D721Med (cell line): ENCODE data around the gene SYP.

ENCODE experiments used
- DNase-seq: peaks from one replicate; pipeline ENCODE4 v3.0.0; 2011; ENCODE audit warnings: low spot score; ENCODE audit not compliant: insufficient read length
- FAIRE-seq: peaks from 2 replicates; lab custom pipeline; 2011; peaks lifted over from hg19 to GRCh38; lab: Jason Lieb, UNC
- TF ChIP-seq, protein P1 (sequence below): IDR thresholded peaks from 2 replicates; pipeline ENCODE4 v1.5.1; 2012; ENCODE audit warnings: mild to moderate bottlenecking, control low read depth; ENCODE audit not compliant: insufficient read depth; ENCODE audit errors: missing control alignments

The SYP gene

DNA sequence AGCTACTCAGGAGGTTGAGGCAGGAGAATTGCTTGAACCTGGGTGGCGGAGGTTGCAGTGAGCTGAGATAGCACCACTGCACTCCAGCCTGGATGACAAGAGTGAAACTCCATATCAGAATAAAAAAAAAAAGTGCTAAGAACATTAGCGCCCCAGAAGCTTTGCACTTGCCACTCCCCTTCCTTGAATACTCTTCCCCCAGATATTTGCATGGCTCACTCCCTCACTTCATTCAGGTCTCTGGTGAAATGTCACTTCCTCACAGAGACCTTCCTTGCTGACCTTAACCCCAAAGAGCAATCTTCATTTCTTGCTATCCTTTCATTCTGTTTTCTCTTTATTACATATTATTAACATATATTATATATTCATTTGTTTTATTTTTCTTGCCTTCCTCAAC, 21.9 kb upstream of the SYP start:
- TF ChIP-seq, protein P1, sequence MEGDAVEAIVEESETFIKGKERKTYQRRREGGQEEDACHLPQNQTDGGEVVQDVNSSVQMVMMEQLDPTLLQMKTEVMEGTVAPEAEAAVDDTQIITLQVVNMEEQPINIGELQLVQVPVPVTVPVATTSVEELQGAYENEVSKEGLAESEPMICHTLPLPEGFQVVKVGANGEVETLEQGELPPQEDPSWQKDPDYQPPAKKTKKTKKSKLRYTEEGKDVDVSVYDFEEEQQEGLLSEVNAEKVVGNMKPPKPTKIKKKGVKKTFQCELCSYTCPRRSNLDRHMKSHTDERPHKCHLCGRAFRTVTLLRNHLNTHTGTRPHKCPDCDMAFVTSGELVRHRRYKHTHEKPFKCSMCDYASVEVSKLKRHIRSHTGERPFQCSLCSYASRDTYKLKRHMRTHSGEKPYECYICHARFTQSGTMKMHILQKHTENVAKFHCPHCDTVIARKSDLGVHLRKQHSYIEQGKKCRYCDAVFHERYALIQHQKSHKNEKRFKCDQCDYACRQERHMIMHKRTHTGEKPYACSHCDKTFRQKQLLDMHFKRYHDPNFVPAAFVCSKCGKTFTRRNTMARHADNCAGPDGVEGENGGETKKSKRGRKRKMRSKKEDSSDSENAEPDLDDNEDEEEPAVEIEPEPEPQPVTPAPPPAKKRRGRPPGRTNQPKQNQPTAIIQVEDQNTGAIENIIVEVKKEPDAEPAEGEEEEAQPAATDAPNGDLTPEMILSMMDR = no peak
- FAIRE-seq (no peak), DNase-seq (no peak)

DNA sequence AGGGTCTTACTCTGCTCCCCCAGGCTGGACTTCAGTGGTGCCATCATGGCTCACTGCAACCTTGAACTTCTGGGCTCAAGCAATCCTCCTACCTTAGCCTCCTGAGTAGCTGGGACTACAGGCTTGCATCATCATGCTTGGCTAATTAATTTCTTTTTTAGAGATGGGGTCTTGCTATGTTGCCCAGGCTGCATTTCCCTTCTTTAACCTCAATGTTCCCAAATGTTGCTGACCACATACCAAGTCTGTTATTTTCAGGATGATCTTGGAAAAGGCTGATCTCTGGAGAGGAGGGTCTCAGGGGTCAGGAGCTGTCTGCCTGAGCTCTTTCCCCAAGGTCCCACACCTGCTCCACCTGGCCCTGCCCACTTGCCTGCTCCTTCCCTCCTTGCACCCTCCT, 20.1 kb upstream of the SYP start:
- no peak for DNase-seq
- TF ChIP-seq, protein P1 = no peak
- no peak for FAIRE-seq

DNA sequence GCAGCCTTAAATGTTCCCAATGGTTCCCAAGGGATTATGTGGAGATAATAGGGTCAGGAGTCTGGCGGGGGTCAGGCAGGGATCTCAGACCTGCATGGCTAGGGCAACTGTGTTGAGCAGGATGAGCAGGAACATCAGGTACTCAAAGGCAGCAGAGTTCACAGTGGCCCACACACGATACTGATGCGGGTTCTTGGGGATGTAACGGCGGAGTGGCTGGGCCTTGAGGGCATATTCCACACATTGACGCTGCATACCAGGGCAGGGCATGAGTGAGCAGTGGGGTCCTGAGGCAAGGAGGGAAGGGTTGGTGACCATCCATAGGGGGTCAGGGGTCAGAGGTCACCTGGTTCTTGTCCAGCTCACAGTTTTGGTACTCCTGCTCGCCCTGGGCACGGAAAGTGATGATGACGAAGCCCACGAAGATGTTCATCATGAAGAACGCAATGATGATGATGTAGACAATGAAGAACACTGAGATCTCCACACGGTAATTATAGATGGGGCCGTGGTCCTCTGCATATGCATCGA, 15.1 kb upstream of the SYP start:
- TF ChIP-seq, protein P1 = no peak
- DNase-seq (no peak), FAIRE-seq (no peak)

DNA sequence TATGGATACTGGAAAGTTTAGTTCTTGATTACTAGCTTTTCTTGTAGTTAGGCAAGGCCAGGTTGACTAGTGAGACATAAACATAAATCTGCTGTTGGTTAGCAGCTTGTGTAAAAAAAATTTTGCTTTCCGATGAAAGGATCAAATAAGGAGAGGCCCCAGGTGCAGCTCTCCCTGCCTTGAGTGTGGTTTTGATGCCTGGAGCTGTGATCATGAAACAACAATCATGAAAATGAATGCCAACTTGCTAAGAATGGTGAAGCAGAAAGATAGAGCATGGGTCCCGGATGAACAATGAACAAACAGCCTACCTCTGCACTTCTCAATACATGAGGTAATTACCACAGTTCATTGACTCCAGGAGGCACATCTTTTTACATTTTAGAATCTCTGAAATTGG, 14.4 kb upstream of the SYP start:
- no peak for DNase-seq
- FAIRE-seq = no peak
- TF ChIP-seq, protein P1 = no peak

DNA sequence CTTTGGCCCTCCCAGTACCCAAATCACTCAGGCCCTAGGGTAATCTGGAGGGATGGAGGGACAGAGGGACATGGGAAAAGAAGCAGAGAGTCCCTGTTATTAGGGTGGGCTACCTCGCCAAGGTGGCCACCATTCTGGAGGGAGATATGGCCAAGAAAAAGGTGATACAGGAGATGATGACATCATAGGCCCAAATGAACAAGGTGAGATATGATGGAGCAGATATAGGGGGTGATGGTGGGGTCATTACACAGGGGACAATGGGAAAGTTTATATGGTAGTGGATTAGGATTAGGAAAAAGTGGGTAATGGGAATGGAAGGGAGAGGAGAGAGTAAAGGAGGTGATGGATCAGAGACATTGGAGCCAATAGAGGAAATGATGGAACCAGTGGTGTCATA, 12.9 kb upstream of the SYP start:
- TF ChIP-seq, protein P1 = no peak
- FAIRE-seq (no peak), DNase-seq (no peak)

DNA sequence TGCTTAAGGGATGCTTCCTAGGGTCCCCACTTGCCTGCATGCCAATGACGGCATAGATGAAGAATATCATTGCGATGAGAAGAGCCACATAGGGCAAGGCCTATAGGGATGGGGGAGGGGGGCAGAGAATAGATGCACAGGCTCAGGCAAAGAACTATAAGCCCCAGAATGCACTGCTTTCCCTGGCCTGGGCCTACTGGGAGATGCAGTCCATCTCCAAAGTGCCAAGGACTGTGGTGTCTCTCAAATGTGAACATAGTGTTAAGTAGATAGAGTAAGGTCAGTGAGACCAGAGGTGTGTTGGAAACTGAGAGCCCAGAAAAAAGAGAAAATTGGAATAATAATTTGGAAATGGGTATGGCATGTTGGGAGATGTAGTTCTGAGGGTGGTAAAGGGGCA, 12.2 kb upstream of the SYP start:
- FAIRE-seq (no peak), DNase-seq (no peak)
- TF ChIP-seq, protein P1 = no peak

DNA sequence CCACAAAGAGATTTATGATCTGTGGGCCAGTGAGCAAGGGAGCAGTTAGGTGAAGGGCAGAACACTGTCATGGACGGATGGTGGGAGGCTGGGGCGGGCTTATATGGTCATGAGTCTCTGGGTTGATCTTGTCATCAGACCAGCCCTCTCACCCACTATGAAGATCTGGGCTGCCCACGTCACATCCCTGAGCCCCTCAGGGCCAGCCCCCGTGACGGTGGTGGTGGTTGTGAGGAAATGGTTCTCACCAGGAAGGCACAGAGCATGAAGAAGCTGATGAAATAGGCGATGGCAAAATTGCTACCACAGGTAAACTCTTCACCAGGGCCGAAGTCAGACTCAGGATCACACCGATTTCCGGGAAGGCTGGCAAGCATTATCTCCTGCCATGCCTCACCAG, 11.1 kb upstream of the SYP start:
- DNase-seq (no peak), FAIRE-seq (no peak)
- TF ChIP-seq, protein P1 = no peak
